SW 1271 (cell line): ENCODE data around the gene CORO1C.
"Not testable (repeated sequence)": the region's sequence is repeated elsewhere in the genome, so short reads cannot be mapped to it uniquely, and the experiment has no call there.

Experiments
- DNase-seq, 2 experiments: peaks; one replicate each; lab custom pipeline; 2025; lab: John Stamatoyannopoulos, UW

Gene CORO1C

DNA sequence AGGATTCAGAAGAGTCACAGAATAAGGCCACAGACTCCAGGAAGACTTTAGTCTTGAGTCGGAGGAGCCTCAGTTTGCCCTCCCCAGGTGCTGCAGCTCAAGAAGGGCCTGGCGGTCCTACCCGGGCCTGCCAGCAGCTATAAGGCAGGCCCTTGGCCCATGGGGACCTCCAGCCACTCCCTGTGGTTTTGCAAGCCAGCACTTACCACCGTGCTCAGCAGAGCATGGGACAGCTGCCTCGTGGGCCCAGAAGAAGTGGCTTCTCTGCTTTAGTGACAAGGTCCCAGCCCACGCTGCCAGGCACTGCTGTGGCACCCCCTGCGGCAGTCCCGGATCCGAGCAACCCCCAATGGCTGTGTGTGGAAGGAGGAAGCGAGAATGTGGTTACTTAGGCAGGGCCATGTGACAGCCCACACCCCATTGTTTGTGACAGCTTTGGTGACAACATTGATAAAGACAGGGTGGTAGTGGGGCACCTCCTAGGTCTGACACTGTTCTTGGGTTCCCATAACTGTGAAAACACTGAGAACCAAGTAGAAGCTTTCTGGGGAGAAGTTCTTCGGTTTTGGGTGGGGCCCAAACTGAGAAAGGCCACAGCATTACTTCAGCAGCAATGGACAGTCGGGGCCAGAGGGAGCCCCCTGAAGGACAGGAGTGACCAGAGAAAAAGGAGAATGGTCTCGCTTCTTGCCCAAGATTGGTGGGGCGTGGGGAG is 97.6 kb downstream of the CORO1C start, which contains the start of gene SELPLG:
TSS of gene SELPLG (minus strand) at position 361 of the 715 bp plus-strand sequence. CDS start 9,587 bp downstream, outside the sequence.
- no peak for DNase-seq

DNA sequence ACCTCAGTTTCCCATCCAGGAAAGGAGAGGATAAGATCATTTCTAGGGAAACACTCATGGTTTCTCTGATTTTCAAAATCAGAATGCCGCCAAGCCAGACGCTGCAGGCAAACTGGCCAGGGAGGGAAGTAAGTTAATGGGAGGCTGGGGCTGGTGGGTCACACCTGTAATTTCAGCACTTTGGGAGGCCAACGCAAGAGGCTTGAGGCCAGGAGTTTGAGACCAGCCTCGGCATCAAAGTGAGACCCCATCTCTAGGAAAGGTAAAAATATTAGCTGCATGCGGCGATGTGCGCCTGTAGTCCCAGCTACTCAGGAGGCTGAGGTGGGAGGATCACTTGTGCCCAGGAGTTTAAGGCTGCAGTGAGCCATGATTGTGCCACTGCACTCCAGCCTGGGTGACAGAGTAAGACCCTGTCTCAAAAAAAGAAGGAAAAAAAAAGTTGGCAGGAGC is 98.2 kb downstream of the CORO1C start:
- DNase-seq: no peak

GRCh38 chr12:108631261-108631660 is 100.1 kb downstream of the CORO1C start:
- not testable (repeated sequence) for DNase-seq

DNA sequence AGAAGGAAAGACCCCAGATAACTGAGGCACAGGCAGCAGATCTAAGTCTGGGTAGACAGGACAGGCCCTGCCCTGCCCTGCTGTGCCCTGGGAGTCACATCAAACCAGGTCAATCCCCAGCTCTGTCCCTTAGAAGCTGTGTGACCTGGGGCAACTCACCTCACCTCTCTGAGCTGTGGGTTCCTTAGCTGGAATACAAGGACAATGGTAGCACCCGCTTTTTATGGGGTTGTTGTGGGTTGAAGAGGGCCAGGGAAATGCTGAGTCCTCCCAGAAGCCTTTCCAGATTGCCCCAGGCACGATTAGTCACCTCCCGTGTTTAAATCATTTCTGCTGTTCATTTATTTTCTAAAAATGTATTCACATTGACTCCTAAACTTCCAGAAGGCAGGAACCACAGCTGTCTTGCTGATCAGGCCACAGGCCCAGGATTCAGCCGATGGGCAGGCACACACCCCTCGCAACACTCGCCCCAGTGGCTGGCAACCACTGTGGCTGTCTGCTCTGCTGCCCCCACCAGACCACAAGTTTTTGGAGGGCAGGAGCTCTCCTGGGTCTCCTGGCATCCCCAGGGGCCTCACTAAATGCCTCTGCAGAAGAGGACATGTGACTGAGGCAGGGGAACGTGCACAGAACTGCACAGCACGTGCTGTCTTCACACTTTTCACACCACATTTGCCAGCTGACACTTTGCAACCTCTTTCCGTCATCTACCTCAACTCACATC is 100.7 kb downstream of the CORO1C start:
- no peak for DNase-seq

DNA sequence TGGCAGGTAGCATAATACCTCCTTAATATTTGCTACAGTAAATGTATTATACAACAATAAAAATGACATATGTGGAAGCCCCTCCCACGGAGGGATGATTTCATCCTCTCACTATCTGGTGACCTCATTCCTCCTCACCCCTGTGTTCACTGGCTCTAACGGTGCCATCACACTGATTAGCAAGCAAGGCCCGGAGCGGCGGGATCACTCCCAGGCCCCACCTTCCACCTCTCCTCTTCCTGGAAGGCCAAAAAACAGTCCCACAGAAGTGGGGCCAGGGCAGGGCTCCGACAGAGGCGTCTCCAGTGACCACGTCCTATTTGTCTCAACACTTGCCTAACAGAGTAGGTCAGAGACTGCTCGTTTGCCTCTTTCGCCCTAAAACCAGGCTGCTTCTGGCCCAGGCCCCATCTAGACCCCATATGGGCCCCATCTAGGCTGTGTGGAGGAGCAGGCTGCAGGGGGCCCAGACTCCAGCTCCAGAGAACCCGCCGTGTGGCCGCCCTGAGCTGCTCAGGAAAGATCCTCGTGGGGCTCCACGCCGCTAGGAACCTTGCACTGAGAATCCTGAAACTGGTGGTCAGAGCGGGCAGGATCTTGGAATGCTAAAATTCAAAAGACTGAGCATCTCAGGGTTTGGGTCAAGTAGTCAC is 101.4 kb downstream of the CORO1C start:
- DNase-seq: no peak

GRCh38 chr12:108629151-108629550 is 102.2 kb downstream of the CORO1C start:
- DNase-seq: no peak

DNA sequence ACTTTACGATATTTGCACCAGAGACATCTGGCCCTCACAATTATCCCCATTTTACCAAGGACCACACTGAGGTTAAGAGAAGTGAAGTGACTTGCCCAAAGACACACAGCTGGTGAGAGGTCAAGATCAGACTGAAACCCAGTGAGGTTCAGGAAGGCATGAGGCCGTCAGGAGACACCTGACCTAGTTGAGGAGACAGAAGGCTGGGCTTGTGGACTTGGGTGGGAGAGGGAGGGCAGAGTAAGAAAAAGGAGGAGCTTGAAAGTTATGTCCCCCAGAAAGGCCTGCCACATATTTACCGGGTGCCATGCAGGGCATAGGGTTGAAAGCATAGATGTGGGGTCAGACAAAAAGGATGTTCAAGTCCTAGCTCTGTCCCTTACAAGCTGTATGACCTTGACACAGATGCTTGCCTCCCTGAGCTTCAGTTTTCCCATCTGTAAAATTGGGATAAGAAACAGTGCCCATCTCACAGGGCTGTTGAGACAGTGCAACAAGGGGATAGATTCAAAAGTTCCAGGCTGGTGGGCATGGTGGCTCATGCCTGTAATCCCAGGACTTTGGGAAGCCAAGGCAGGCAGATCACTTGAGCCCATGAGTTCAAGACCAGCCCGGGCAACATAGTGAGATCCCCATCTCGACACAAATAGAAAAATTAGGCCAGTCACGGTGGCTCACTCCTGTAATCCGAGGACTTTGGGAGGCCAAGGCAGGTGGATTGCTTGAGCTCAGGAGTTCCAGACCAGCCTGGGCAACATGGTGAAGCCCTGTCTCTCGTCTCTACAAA is 104.0 kb downstream of the CORO1C start:
- DNase-seq: no peak

DNA sequence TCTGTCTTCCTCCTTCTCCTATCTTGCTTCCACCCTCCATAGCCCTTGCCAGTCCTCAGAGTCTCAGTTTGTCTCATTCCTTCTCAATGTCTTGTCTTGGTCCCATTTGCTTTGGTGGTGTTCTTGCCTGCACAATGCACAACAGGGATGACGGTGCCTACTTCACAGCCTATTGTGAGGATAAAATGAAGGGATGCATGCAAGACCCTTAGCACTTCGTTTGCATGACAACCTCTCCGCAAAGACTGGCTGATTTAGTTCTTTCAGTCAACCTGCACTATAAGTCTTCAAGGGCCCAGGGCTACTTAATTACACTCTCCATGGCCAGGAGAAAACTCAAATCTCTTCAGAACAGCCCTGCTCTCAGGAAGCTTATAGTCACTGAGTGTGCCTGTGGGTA is 106.1 kb downstream of the CORO1C start:
- no peak for DNase-seq

GRCh38 chr12:108623577-108623976 is 107.7 kb downstream of the CORO1C start:
- DNase-seq: no peak

- no peak for DNase-seq
Observed at GRCh38 chr12:108622921-108623514, 108.3 kb downstream of the CORO1C start.

DNA sequence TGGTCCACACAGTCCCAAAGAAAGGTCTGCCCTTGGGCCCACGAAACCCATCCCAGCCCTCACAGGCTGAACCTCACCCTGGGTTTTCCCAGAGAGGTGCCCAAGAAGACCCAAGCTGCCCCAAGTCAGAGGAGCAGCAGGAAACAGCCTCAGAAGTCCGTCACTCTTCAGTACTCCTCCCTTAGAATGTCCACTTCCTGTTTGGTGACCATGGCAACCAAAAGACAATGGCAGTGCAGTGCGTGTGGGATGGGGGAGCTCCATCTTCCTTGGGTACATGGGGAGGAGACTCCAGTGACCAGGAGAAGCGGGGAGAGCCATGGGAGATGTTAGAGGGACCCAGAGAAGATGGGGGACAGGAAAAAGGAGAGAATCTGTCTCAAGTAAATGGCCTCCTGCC is 108.9 kb downstream of the CORO1C start:
- no peak for DNase-seq

DNA sequence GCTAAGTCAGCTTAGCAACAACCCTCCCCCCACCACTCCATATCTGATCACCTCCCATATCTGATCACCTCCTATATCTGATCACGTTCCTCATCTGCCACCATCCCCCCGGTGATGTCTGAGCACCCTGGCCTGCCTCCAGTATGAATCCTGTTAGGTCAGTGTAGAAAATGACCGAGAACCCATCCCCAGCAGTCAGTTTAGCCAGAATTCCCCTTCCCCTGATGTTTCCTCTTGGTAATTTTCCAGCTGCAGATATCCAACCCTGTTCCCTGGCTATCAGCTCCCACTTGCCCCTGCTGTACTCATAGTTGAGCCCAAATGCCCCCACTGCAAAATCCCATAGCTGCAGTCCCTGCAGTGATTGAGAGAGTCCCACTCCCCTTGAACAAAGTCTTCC is 110.2 kb downstream of the CORO1C start:
- DNase-seq: no peak

GRCh38 chr12:108620236-108620879 is 111.0 kb downstream of the CORO1C start:
- no peak for DNase-seq

- no peak for DNase-seq
Observed at GRCh38 chr12:108619369-108620160, 111.8 kb downstream of the CORO1C start.

DNA sequence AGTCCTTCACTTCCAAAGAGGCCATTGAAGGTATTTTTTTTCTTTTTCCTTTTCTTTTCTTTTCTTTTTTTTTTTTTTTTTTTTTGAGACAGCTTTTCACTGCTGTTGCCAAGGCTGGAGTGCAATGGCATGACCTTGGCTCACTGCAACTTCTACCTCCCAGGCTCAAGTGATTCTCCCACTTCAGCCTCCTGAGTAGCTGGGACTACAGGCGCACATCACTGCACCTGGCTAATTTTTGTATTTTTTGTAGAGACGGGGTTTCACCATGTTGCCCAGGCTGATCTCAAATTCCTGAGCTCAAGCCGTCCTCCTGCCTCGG is 112.4 kb downstream of the CORO1C start:
- DNase-seq: not testable (repeated sequence)

DNA sequence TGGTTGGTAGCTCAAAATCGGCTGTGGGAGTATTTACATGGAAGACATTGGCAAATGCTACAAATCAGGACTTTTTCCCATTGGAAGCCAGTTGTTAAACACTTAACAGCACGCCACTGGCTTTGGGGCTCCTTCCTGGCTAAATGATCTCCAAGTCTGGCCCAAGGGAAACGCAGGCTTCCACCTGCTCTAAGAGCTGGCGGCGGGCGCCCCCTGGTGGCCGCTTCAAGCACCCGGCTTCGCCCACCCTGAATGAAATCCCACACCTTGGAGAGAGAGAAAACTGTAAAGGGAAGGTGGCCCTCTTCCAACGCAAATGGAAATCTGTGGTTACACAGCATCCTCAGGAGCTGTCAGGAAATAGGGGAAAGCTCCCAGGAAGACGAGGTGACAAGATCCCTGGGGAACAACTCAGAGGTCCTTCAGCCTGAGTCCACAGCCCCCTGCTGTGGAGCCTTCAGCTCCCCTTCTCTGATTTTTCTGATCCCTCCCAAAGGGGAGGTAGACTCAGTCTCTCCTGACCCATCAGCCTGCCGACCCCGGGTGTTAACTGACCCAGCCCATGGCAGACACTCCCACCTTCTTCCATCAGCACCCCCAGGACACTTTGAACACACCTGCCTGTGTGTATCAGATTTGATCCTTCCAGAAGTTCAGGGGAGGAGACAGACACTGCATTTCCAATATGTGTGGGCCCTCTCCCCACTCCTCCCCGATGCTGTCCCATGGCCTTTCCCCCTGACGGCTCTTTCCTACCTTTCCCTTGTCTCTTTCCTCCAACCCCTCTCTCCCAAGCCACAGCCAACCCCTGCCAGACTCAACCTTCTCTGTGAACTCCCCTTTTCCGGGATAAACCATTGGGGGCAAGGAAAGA is 113.0 kb downstream of the CORO1C start:
- peak; percentile 49 to 73 for DNase-seq

- no peak for DNase-seq
Observed at GRCh38 chr12:108616941-108617858, 114.1 kb downstream of the CORO1C start.

DNA sequence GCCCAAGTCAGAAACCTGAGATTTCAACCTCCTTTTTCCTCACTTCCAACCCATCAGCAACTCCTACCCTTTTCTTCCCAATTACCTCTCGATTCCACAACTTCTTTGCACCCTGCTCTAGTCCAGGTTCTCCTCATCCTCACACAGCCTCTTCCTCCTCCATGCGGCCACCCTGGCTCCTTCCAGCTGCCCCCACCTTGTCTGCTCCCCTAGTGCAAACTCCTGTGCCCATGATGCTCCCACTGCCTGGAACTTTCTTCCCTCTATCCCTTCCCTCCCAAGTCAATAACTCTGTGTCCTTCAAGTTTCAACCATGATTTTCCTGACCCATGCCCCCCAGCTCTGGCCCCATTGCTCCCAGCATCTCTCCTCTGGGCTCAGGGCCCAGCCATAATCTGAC is 115.0 kb downstream of the CORO1C start:
- no peak for DNase-seq
